ENCODE data around the gene SGK2. TPM values are rescaled to one million over a fixed set of nuclear protein-coding genes. Genes with fewer than 3 reads are reported as not detected.
A peak's percentile ranks its signal among the peaks of the same experiment; 100 is the strongest.

Gene SGK2
- 56.8 TPM for total RNA-seq

GRCh38 chr20:43558412-43559146, at the start of gene SGK2:
Gene SGK2, plus strand, starts transcription at chr20:43559027. Its CDS starts 7,469 bp downstream, at chr20:43566496.
- DNase-seq (ENCODE audit: low spot score), result peak; percentile 83

DNA sequence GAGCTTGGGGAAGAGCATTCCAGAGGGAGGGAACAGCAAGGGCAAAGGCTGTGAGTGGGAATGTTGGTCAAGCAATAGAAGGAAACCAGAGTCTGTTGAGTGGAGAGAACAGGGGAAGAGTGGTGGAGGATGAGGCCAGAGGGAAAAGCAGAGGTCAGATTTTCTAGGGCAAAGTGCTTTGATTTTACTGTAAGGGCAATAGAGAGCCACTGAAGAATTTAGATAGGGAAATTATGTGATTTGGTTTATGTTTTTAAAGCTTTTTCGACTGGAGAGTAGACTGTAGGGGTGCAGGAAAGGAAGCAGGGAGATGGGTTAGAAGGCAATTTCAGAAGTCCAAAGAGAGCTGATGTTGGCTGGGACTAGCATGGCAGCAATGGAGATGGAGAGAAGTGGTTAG, 46.9 kb upstream of the SGK2 start:
- DNase-seq (ENCODE audit: low spot score), result no peak

GRCh38 chr20:43513372-43513930, 45.4 kb upstream of the SGK2 start:
- no peak for DNase-seq (ENCODE audit: low spot score)

GRCh38 chr20:43513931-43514647, 44.7 kb upstream of the SGK2 start:
- DNase-seq (ENCODE audit: low spot score), result peak; percentile 98

- no peak for DNase-seq (ENCODE audit: low spot score)
These were observed 44.2 kb upstream of the SGK2 start for GRCh38 chr20:43514648-43514999.

GRCh38 chr20:43515628-43516027, 43.2 kb upstream of the SGK2 start:
- no peak for DNase-seq (ENCODE audit: low spot score)

DNA sequence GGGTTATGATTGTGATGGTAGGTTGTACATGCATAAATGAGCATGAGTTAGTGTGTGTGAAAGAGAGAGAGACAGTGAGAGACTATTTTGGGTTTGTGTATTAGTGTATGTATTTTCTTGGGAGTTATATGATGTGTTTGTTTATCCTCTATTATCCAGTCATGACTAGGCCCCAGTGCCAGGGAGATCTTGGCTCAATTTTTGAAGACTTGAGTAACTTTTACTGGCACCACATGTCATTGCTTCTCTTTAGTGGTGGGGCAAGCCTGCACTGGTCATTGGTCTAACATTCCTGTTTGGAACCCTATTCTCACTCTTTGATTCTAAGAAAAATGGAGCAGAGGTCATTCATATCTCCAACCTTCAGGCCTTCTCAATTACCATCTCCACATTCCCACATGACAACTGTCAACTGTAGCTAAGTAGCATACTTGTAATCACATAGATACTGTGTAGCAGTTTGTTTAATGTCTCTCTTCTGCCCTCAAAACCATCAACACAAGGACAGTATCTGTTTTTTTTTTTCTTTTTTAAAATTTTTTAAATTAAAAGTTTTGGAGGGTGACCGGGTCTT, 42.5 kb upstream of the SGK2 start:
- no peak for DNase-seq (ENCODE audit: low spot score)

GRCh38 chr20:43520074-43520630, 38.7 kb upstream of the SGK2 start:
- DNase-seq (ENCODE audit: low spot score), result no peak

- no peak for DNase-seq (ENCODE audit: low spot score)
These were observed 33.8 kb upstream of the SGK2 start for GRCh38 chr20:43525021-43525420.

- DNase-seq (ENCODE audit: low spot score), result no peak
These were observed 30.5 kb upstream of the SGK2 start for GRCh38 chr20:43528258-43528875.

GRCh38 chr20:43529051-43529450, 29.8 kb upstream of the SGK2 start:
- no peak for DNase-seq (ENCODE audit: low spot score)

- no peak for DNase-seq (ENCODE audit: low spot score)
These were observed 29.2 kb upstream of the SGK2 start for GRCh38 chr20:43529457-43530153.

DNA sequence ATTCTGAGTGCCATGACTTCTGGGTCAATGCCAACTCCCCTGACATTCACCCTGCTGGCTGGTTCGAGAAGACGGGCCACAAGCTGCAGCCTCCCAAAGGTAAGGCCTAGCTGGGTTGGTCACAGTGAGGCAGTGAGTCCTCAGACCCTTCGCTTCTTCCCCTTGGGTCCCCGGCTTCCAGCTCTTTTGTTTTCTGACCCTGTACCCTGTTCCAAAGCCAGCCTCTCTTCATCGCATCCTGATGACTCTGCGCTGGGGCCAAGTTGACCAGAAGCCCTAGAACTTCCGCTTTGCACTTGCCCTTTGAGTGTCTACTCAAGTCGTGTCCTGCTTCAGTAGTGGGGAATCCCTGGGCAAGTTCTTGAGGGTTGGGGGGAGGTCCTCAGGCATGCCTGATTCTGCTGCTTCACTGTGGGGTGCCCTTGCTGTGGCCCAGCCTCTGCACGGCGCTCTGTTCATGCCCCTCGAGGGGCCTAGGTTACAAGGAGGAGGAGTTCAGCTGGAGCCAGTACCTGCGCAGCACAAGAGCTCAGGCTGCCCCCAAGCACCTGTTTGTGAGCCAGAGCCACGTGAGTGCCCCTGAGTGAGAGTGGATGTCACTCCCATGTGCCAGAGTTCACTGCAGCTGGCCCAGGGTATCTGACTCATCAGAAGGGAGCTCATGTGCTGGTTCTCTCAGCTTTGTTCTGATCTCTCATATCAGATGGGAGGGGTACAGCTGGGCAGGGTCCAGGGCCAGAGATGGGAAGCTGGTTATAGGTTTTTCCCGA, 28.3 kb upstream of the SGK2 start:
- DNase-seq (ENCODE audit: low spot score), result peak; percentile 78

DNA sequence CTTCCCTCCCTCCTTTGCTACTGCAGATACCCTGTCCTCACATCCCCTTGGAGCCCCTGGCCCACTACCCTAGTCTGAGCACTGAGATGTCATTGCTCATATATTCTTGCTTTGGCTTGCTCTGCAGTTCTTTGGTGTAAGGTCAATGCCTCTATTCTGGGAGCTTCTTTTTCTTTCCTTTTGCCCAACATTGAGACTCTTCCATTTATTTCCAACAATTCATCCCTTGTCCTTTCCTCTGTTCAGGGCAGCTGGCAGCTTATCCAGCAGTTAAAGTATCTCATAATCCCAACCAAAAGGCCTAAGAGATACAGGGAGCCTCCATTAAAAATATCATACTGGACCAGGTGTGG, 27.8 kb upstream of the SGK2 start:
- no peak for DNase-seq (ENCODE audit: low spot score)

GRCh38 chr20:43532416-43533055, 26.3 kb upstream of the SGK2 start:
- no peak for DNase-seq (ENCODE audit: low spot score)

DNA sequence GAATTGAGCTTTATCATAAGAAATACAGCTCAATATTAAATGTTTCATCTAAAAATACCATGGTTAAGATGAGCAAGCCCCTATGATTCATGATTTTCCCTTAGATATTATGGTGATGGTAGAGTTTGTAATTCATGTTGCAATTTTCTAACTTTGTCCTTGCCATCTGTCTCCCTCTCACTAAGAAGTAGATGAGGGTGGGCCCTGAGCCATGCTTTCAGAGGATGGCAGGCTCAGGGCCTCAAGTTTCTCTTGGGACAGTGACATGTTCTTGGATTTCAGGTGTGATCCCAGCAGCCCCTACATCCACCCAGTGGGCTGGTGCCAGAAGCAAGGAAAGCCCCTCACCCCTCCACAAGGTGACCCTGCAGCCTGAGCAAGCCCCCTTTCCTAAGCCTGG, 25.8 kb upstream of the SGK2 start:
- no peak for DNase-seq (ENCODE audit: low spot score)

DNA sequence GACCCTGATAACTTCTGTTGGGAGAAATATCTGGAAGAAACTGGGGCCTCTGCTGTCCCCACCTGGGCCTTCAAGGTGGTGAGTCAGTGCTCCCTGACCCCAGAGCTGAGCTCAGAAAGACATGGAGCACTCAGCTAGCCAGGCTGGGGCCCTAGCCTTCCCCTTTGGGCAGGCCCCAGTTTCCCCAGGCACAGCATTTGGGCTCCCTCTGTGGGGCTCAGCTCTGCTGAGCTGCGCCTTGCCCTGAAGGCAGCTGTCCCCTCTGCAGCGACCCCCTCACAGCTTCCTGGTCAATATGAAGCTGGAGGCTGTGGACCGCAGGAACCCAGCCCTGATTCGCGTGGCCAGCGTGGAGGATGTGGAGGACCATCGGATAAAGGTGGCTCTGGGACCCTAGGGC, 24.8 kb upstream of the SGK2 start:
- DNase-seq (ENCODE audit: low spot score), result no peak

DNA sequence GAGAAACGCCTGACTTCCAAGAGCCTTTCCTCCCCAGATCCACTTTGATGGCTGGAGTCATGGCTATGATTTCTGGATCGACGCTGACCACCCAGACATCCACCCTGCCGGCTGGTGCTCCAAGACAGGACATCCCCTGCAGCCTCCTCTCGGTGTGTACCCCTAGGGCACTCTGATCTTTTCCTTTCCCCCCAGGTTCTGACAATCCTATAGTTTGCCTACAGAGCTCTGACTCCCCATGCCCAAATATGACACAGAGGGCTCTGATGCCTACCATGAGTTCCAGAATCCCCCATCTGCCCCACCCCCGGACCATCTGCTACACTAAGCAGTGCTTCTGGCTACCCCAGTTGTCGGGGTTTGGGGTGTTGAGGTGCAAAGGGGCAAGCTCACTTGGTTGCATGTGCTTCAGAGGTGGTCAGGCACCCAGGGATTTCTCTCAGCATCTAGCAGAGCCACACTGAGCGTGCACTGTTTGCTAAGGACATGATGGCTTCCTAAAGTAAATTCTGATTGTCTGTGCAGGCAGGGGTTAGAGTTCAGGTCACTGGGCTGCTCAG, 24.0 kb upstream of the SGK2 start:
- DNase-seq (ENCODE audit: low spot score), result no peak

DNA sequence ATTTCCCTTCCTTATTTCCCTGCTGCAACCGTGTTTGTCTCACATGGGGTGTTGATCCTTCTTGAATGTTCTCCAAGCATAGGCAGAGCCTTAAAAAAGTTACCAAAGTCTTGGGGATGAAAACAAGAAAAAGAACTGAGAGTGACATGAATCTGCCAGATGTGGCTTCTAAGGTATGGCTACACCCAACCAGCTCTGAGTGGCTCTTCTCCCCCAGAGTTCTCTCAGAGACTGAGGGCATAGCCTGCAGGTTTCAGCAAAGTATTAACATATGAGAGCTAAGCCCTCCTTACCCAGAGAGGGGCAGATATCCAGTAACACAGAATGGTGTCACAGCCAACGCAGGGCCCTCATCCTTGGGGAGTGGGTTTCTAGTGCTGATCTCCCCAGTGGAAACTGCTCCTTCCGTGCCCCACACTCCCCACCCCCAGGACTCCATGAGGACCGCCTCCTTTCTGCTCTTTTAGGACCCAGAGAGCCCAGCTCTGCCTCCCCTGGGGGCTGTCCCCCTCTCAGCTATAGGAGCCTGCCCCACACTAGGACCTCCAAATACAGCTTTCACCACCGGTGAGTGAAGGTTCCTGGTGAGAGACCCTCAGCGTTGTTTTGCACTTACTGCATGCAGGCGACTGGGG, 23.3 kb upstream of the SGK2 start:
- DNase-seq (ENCODE audit: low spot score), result no peak

Data from mucosa of gallbladder (tissue), 1 donor.